ENCODE measurements around the gene PDIK1L.

The PDIK1L gene

DNA sequence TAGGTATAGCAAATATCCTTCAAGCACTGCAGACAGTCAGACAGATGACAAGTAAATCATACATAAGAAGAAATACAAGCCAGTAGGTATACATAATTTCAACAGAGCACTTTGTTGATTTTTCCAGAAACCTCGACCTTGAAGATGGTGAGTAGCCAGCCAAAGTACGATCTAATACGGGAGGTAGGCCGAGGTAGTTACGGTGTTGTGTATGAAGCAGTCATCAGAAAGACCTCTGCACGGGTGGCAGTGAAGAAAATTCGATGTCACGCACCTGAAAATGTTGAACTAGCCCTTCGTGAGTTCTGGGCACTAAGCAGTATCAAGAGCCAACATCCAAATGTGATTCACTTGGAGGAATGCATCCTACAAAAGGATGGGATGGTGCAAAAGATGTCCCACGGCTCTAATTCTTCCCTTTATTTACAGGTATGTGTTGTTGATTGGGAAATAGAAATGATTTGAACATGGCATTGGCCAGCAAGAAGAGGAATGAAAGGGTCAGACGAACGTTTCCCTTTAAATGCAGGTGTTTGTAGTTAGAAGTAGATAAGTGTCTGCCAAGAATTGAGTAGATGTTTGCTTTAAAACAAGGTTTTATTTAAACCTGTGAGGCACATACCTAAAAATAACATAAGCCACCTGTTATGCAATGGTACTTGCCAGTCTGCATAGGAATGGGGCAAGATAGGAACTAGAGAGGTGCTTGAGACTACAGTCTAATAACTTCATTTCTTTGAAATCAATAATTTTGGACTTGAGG lies 2.7 kb downstream of the PDIK1L start:
- in situ Hi-C loops (cut with HindIII; ENCODE audit: low pct_ligation_motif_present, low pct_unique_long_range_greater_than_20kb, low sequenced_read_pairs): no loop called here
- DNase-seq: no peak

DNA sequence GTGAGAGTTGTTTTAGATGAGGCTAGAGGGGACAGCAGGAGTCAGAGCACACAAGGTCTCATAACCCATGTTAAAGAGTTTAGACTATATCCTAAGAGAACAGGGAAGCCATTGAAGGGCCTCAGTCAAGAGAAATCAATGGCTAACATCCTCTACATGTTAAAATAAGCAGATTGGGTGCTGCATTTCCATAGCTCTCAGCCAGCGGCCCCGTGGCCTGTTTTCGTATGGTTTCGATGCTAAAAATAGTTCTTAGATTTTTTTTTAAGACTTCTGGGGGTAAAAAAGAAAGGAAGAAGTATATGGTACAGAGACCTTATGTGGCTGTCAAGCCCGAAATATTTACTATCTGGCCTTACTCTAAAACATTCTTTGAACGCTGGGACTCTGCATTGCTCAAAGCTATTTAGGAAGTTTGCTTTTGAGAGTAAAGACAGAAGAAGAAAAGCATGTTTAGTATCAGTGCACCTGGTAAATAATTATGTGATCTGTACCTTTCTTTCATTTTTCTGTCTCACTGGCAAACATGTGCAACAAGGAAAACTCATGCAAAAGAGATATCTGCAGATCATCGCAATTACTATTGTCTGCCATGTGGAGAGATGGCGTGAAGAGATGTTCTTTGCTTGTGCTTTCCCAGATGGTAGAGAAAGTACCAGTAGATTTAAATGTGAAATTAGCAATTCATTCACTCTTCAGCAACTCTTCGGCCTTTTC lies 8.4 kb downstream of the PDIK1L start:
- no peak for DNase-seq
- in situ Hi-C loops (cut with HindIII; ENCODE audit: low pct_ligation_motif_present, low pct_unique_long_range_greater_than_20kb, low sequenced_read_pairs): no loop called here

DNA sequence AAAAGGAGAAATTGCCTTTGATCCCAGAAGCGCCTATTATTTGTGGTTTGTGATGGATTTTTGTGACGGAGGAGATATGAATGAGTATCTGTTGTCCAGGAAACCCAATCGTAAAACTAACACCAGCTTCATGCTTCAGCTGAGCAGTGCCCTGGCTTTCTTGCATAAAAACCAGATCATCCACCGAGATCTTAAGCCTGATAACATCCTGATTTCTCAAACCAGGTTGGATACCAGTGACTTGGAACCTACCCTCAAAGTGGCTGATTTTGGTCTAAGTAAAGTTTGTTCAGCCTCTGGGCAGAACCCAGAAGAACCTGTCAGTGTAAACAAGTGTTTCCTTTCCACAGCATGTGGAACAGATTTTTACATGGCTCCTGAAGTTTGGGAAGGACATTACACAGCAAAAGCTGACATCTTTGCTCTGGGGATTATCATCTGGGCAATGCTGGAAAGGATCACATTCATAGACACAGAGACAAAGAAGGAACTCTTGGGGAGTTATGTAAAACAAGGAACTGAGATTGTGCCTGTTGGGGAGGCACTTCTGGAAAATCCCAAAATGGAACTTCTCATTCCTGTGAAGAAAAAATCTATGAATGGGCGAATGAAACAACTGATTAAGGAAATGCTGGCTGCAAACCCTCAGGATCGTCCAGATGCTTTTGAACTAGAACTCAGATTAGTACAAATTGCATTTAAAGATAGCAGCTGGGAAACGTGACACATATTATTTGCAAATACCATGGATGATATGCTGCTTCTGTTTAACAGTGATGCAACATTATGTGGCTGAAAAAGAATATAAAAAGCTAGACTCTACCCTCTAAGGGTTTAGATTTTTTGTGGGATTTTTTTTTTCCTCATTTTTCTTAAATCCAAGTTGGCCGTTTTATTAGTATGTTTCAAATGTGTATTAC lies 10.5 kb downstream of the PDIK1L start:
- in situ Hi-C loops (cut with HindIII; ENCODE audit: low pct_ligation_motif_present, low pct_unique_long_range_greater_than_20kb, low sequenced_read_pairs): no loop called here
- no peak for DNase-seq

DNA sequence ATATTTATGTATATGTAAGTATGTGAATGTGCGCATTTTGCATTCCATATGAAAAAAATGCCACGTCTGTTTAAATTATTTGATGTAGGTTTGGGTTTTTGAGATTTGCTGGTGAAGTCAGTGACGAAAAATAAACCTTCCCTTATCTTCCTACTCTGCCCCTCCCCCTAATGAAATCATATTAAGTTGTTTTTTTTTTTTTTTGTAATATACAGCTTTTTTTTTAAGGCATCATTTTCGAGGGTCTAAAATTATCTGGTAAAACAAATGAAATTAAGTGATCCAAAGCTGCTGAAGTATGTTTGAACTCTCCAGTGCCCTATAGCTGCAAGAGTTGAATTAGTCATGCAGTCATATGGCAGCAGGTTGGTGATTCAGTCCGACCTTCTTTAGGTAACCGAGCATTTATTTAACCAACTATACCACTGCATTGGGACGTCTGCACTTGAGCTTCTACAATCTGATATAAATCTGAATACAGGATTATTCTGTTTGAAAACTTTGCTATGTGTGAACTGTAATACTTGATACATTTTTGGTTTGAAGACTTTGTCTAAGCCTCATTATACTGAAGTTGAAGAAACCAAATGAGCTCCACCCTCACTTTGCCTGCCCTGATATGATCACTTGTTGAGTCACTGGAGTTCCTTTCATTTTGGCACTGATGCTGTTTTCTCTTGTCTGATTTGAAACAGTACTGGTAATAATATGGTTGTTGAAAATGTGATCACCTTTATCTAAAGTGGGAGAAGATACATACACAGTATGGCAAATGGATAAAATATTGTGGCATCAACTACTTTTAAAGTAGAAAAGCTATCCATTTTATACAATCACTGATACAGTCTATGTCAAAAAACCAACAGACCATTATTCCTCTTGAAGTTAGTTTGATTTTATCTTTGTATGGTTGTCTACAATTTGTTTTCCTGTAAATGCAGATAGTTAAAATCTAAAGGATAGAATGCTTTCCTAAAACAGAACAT lies 11.7 kb downstream of the PDIK1L start:
- peak; percentile 64 for DNase-seq
- in situ Hi-C loops (cut with HindIII; ENCODE audit: low pct_ligation_motif_present, low pct_unique_long_range_greater_than_20kb, low sequenced_read_pairs): no loop called here

DNA sequence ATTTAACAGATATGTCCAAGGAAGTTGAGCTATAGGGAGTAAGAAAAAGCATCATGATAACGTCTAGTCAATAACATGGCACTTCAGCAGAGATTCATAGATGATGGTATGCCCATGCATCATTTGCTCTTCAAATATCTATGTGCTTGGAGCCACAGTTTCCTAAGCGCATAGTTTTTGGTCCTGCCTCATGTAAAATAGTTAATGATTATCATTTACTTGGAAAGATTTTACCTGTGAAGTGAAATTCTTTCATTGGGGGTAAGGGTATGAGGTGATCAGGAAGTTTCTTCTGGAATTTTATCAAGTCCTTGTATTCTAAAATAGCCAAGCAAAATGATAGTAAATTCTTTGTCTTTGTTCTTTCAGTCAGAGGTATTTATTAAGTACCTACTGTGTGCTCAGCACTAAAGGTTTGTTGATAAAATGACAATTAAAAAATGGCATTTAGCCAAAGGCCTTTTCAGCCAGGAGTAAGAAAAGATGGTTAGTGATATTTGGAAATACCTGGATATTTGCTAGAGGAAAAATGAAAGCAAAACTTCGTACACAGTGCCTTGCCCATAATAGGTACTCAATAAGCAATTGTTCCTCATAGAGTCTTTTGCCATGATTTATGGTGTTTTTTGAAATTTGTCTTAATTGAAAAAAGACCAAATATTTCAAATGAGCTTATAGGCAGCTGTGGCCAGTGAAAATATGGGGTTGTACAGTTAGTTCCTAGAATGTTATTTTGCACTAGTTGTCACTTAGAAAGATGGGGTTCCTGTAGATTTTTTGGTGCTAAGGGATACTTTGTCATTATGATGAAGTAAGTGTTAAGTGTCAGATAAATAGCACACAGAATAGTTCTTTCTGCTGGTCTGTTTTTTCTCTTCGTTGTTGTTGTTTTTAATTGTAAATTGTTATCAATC lies 13.1 kb downstream of the PDIK1L start:
- DNase-seq: peak; percentile 31
- in situ Hi-C loops (cut with HindIII; ENCODE audit: low pct_ligation_motif_present, low pct_unique_long_range_greater_than_20kb, low sequenced_read_pairs): no loop called here

DNA sequence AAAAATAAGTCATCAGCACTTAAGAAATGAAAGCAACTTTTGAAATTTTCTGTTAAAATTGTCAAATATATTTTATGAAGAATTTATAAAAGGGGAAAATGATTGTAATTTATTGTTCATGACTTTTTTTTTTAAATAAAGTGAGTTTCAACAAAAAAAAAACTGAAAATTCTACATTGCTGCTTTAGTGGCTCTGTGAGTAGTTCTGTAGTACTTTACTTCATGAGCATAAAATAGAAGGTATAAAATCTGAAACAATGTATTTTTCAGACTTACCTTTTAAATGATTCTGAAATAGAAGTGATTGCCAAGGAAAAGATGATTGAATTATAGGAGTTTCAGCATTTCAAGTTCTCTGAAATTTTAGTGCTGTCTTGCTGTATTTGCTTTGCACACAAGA lies 13.8 kb downstream of the PDIK1L start:
- DNase-seq: no peak
- in situ Hi-C loops (cut with HindIII; ENCODE audit: low pct_ligation_motif_present, low pct_unique_long_range_greater_than_20kb, low sequenced_read_pairs): no loop called here

DNA sequence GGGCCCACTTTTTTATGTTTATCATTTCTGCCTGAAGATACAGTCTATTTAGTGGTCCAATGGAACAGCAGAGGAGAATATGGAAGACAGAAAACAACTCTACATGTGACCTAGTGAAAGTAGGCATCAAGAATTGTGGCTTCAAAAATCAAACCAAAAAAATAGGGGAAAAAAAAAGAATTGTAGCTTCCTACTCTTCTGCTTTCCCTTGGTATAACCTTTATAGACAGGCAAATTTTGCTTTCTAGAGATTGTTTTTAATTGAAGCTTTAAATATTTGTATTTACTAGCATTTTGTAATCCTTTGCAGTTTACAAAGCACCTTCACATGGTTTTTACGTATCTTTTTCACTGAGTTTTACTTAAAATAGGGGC lies 14.3 kb downstream of the PDIK1L start:
- DNase-seq: no peak
- in situ Hi-C loops (cut with HindIII; ENCODE audit: low pct_ligation_motif_present, low pct_unique_long_range_greater_than_20kb, low sequenced_read_pairs): no loop called here

DNA sequence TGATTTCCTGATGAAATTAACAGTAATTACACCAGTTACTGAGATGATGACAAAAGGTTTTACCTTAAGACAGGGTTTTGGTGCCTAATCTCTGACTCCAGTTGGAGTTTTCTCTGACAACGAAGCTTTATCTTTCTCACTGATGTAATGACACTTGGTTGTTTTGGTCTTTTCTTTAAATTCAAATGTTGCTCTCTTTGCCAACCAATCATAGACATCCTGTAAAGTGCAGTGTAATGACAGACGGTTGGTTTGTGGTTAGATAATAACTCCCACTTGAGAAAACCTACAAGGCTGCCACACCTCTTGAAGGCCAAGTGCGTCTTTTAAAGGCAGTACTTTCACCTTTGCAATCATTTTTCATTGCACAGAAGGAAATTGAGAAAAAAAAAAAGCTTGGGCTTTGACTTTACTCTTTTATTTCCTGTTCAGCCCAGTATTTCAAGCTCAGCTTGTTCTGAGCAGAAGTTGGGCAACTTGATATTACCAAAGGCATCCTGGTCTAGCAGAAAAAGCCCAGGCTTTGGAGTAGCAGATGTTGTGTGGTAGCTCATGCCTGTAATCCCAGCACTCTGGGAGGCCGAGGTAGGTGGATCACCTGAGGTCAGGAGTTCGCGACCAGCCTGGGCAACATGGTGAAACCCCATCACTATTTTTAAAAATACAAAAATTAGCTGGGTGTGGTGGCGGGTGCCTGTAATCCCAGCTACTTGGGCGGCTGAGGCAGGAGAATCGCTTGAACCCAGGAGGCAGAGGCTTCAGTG lies 14.9 kb downstream of the PDIK1L start:
- in situ Hi-C loops (cut with HindIII; ENCODE audit: low pct_ligation_motif_present, low pct_unique_long_range_greater_than_20kb, low sequenced_read_pairs): no loop called here
- peak; percentile 81 for DNase-seq

DNA sequence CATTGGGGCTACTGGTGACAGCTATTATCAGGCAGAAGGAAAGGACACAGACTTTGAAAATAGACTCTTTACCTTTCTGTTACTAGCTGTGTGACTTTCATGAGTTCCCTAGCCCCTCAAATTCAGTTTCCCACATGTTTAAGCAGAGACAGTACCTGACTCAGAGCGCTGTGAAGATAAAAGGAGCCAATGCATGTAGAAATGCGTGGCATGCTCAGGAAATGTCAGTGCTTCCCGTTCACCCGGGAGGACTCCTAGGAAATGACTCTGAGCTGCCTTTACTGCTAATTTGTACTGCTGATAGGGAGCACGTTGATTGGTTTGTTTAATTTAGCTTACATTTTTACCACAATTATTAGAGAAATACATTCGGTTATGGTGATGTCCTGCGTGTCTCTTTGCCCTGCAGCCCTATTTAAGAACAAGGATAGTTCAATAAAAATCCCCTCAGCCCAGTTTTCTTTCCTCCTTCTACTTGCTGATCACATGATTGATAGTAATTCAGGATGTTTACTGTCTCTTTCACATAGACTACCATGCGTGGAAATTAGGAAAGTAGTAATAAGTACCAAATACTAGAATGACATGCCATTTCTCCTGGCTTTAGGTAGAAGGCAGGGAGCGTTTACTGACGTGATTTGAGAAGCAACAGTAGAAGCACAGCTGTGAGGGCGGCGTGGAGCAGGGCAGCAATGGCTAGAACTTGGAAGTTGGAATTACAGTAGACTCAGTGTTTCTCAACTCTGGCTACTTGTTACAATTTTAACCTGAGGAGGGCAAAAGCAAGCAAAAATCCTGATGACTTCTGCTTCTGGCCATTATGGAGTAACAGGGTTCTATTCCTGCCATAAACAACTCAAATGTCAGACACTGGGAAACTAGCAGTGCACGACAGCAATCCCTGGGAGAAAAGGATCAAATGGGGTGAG lies 15.9 kb downstream of the PDIK1L start:
- in situ Hi-C loops (cut with HindIII; ENCODE audit: low pct_ligation_motif_present, low pct_unique_long_range_greater_than_20kb, low sequenced_read_pairs): no loop called here

DNA sequence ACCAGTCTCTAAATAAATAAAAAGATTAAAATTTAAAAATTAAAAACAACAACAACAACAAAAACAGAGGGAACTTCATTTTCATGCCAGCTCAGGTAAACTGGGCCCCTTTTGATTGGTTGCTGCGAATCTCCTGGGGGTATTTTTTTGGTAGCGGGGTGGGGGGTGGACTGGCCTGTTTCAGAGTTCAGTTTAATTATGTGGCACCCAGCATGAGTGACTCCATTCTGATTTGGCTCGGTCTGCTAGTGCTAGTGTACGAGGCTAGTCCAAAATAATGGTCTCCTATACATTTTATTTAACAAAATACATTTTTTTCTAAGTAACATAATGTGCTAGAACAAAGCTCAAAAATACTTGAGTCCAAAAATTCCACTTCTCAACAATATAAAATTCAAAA lies 18.2 kb downstream of the PDIK1L start:
- in situ Hi-C loops (cut with HindIII; ENCODE audit: low pct_ligation_motif_present, low pct_unique_long_range_greater_than_20kb, low sequenced_read_pairs): no loop called here
- DNase-seq: no peak

More for the DNA sequence above, 15.9 kb downstream of the PDIK1L start:
- DNase-seq: no peak

DNA sequence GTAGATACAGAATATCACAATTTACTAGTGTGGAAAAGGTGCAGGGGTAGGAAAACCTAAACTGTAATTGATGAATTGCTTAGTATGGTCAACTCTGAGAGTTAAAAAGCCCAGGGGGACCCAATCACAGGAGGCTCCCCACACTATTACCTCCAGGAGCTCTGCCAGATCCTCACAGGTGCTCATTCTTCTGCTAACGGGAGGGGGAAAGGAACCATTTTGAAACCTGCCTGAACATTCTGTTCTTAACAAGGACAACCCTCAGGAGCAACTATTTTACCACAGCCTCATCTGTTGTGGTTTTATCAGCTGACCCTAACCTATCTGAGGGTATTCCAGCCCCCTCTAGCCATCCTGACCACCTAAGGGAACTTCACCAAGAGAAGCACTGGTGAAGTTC lies 19.1 kb downstream of the PDIK1L start:
- DNase-seq: no peak
- in situ Hi-C loops (cut with HindIII; ENCODE audit: low pct_ligation_motif_present, low pct_unique_long_range_greater_than_20kb, low sequenced_read_pairs): no loop called here

DNA sequence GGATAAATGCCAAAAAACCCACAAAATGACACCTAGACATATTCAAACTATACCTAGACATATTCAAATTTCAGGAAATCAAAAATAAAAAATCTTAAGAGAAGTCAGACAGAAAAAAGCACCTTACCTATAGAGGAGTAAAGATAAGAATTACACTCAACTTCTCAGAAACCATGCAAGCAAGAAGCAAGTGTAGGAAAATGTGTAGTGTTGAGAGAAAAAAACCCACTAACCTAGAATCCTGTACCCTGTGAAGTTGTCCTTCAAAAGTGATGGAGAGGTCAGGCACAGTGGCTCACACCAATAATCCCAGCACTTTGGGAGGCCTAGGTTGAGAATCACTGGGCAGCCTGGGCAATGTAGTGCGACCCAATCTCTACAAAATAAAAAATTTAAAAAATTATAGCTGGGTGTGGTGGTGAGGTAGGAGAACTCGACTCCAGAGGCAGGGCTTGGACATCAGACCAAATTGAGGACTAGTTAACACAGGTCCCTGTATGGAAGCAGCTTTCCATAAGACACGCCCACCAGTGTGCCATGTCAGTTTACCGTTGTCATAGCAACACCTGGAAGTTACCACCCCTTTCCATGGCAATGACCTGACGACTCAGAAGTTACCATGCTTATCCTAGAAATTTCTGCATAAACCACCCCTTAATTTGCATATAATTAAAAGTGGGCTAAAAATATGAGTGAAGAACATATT lies 20.7 kb downstream of the PDIK1L start:
- in situ Hi-C loops (cut with HindIII; ENCODE audit: low pct_ligation_motif_present, low pct_unique_long_range_greater_than_20kb, low sequenced_read_pairs): no loop called here
- DNase-seq: no peak

DNA sequence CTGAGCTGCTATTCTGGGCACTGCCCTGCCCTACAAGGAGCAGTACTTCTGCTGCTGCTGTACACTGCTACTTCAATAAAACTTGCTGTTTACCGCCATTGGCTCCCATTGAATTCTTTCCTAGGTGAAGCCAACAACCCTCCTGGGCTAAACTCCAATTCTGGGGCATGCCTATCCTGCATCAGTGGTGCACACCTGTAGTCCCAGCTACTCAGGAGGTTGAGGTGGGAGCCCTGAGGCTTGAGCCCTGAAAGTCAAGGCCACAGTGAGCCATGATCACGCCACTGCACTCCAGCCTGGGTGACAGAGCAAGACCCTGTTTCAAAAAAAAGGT lies 21.2 kb downstream of the PDIK1L start:
- no peak for DNase-seq
- in situ Hi-C loops (cut with HindIII; ENCODE audit: low pct_ligation_motif_present, low pct_unique_long_range_greater_than_20kb, low sequenced_read_pairs): no loop called here

DNA sequence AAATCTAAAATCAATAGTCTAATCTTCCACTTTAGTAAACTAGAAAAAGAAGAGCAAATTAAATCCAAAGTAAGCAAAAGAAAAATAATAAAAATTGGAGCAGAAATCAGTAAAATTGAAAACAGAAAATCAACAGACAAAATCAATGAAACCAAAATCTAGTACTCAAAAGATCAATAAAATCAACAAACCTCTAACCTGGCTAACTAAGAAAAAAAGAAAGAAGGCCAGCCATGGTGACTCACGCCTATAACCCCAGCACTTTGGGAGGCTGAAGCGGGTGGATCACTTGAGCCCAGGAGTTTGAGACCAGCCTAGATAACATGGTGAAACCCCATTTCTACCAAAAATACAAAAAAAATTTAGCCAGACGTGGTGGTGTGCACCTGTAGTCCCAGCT lies 22.8 kb downstream of the PDIK1L start:
- in situ Hi-C loops (cut with HindIII; ENCODE audit: low pct_ligation_motif_present, low pct_unique_long_range_greater_than_20kb, low sequenced_read_pairs): no loop called here
- DNase-seq: no peak

DNA sequence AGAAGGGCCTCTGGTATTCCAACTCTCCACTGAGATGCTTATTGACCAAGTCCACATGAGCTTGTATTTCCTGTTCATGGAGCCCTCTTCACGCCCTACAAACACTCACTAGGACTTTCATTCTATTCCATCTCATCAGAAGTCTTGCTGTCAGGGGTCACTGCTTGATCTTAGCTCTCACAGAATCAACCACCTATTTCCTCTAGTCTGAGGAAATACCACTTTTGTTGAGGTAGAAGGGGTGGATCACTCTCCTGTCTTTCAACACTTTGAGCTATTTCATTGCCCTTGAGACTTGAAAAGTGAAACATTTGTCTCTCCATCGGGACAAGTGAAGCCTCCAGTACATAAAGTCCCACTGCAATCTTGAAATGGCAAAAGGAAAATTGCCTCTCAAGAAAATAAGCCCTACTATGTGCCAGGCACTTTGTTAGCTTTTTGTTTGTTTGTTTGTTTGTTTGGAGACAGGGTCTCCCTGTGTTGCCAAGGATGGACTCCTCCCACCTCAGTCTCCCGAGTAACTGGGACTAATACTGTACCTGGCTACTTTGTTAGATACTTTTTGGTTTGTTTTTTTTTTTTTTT lies 27.4 kb downstream of the PDIK1L start:
- in situ Hi-C loops (cut with HindIII; ENCODE audit: low pct_ligation_motif_present, low pct_unique_long_range_greater_than_20kb, low sequenced_read_pairs): no loop called here

More for the DNA sequence above, 27.4 kb downstream of the PDIK1L start:
- no peak for DNase-seq
